GDM1 (cell line): Measurements from ENCODE around the gene SERINC1.

Source experiments
- DNase-seq: peaks from one replicate; lab custom pipeline; 2025; lab: John Stamatoyannopoulos, UW

The SERINC1 gene

DNA sequence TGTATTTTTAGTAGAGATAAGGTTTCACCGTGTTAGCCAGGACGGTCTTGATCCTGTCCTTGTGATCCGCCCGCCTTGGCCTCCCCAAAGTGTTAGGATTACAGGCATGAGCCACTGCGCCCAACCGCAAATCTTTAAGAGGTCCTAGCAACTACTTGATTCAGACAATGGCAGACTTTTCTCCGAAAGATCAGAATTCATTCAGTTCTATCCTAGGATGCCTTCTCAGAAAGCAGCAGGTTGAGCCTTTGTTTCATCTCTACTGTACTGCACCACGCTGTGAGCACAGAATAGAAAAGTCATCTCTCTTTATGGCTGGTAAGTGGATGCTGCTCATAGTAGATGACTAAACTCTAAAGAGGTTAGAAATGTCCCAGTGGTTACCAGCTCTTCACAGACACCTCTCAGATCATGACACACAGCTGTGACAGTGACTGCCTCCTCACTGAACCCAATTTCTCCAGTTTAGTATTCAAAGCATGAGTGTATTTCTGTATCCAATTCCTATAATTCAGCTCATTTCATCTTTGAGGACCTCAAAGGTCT lies 78.2 kb downstream of the SERINC1 start:
- DNase-seq = no peak
